Caco-2 (cell line): ENCODE results near the gene UFD1. TPM values are rescaled to one million over a fixed set of nuclear protein-coding genes. Genes with fewer than 3 reads are reported as not detected.

ENCODE experiments used
- BruUV-seq: library from RNA; stranded (reverse); fragments of 400-500 nt; replicated peaks from 2 replicates; lab custom pipeline; 2021; lab: Mats Ljungman, UMichigan
- CTCF ChIA-PET: fragments of 300-600 bp; sonication (Branson Sonifier 250); formaldehyde crosslinking; loops from one replicate; lab custom pipeline; 2022; ENCODE audit warnings: antibody characterized with exemption; lab: Charles Lee
- POLR2A ChIA-PET: fragments of 300-600 bp; sonication (Branson Sonifier 250); formaldehyde crosslinking; loops from one replicate; lab custom pipeline; 2022; ENCODE audit warnings: antibody characterized with exemption; lab: Charles Lee
- DNase-seq, 2 experiments: peaks; one replicate each; pipeline versions ENCODE4 v3.0.0 to v3.0.0-alpha.2; 2020 to 2022
- H3K27me3 ChIP-seq: replicated peaks from 2 replicates; pipeline ENCODE4 v1.6.0; 2011; ENCODE audit warnings: low read length; ENCODE audit not compliant: control insufficient read depth, insufficient read depth
- H3K36me3 ChIP-seq: 2 replicates; pipeline ENCODE4 v1.5.1; 2011; ENCODE audit warnings: low read length; ENCODE audit not compliant: control insufficient read depth, insufficient read depth
- H3K4me1 ChIP-seq: fragments of 250-450 bp; sonication (Bioruptor Pico); 2 replicates; pipeline ENCODE4 v1.5.1; 2020; ENCODE audit warnings: mild to moderate bottlenecking
- H3K4me3 ChIP-seq: 2 replicates; pipeline ENCODE4 v1.5.1; 2011; ENCODE audit warnings: low read depth, mild to moderate bottlenecking, control low read depth, low read length
- H3K9me3 ChIP-seq: fragments of 250-450 bp; sonication (Bioruptor Pico); 2 replicates; pipeline ENCODE4 v1.5.1; 2020; ENCODE audit warnings: mild to moderate bottlenecking, moderate library complexity
- H3K27ac Mint-ChIP-seq: one replicate; pipeline ENCODE4 v1.8.0; 2022; ENCODE audit warnings: mixed read lengths; ENCODE audit not compliant: unreplicated experiment
- H3K27me3 Mint-ChIP-seq: one replicate; pipeline ENCODE4 v1.8.0; 2022; ENCODE audit warnings: mixed read lengths; ENCODE audit not compliant: insufficient read depth, unreplicated experiment
- H3K36me3 Mint-ChIP-seq: one replicate; pipeline ENCODE4 v1.8.0; 2022; ENCODE audit warnings: mild to moderate bottlenecking, mixed read lengths; ENCODE audit not compliant: insufficient read depth, unreplicated experiment
- H3K4me1 Mint-ChIP-seq: one replicate; pipeline ENCODE4 v1.8.0; 2022; ENCODE audit warnings: low read depth, mixed read lengths; ENCODE audit not compliant: unreplicated experiment
- H3K4me3 Mint-ChIP-seq: one replicate; pipeline ENCODE4 v1.8.0; 2022; ENCODE audit warnings: mild to moderate bottlenecking, moderate library complexity, mixed read lengths; ENCODE audit not compliant: unreplicated experiment
- H3K9me3 Mint-ChIP-seq: one replicate; pipeline ENCODE4 v1.8.0; 2022; ENCODE audit warnings: mixed read lengths; ENCODE audit not compliant: unreplicated experiment
- CTCF ChIP-seq, 2 experiments: fragments of 200-600 bp in 1 of 2; IDR thresholded peaks; 1 replicate in 1 of 2; 2 replicates in 1 of 2; pipeline versions ENCODE4 v1.5.1 to v1.8.0; 2011 to 2022; ENCODE audit warnings: antibody characterized with exemption in 1 of 2, control low read depth in 1 of 2, inconsistent platforms in 1 of 2, low read depth in 1 of 2, low read length in 1 of 2, mild to moderate bottlenecking in 1 of 2, moderate library complexity in 1 of 2; ENCODE audit not compliant: insufficient read depth in 1 of 2, severe bottlenecking in 1 of 2, unreplicated experiment in 1 of 2
- intact Hi-C: fragments of 100-400 bp; cut with micrococcal nuclease; formaldehyde crosslinking; loops from one replicate; pipeline ENCODE4 v1.10.0; 2022; ENCODE audit not compliant: unreplicated experiment
- total RNA-seq: library from RNA; stranded (reverse); gene quantifications from 2 replicates; pipeline ENCODE4 v1.2.3, GENCODE V29; 2022

UFD1 gene
- total RNA-seq, 1 experiment from 2014 or later, result 102 TPM

GRCh38 chr22:19470010-19470409 is 9.0 kb downstream of the UFD1 start:
- no peak for TF ChIP-seq CTCF (IDR thresholded peaks at IDR 0.05; ENCODE audit: insufficient read depth in 1 of 2, low read depth in 1 of 2, low read length in 1 of 2, severe bottlenecking in 1 of 2, unreplicated experiment in 1 of 2)
- Mint-ChIP-seq H3K27me3 (no peaks in the 10 kb centered on the region), H3K27ac (no peak overlapping the region), H3K4me1 (no peaks in the 10 kb centered on the region), H3K9me3 (no peaks in the 10 kb centered on the region), H3K36me3 (peaks cover 59% of the 10 kb centered on the region), H3K4me3 (no peak overlapping the region)
- no peaks in the 10 kb centered on the region for H3K9me3 ChIP-seq
- no peak for DNase-seq
- ChIA-PET POLR2A (no interaction called here), CTCF (no interaction called here)
- peaks cover 5% of the 10 kb centered on the region for H3K36me3 ChIP-seq
- H3K27me3 ChIP-seq, result no peaks in the 10 kb centered on the region
- intact Hi-C loops, result loop anchor here (10.0 kb wide), 1 partner anchor 165 kb away; no protein-coding TSS in a partner anchor
- H3K4me3 ChIP-seq, result no peak overlapping the region
- BruUV-seq, result no TSS peak
- no peaks in the 10 kb centered on the region for H3K4me1 ChIP-seq

GRCh38 chr22:19469421-19469820 is 9.6 kb downstream of the UFD1 start:
- no peaks in the 10 kb centered on the region for H3K27me3 Mint-ChIP-seq
- Histone ChIP-seq H3K4me3 (no peak overlapping the region), H3K9me3 (no peaks in the 10 kb centered on the region), H3K4me1 (no peaks in the 10 kb centered on the region), H3K36me3 (peaks cover 6% of the 10 kb centered on the region), H3K27me3 (no peaks in the 10 kb centered on the region)
- intact Hi-C loops, result no loop called here
- TF ChIP-seq CTCF (IDR thresholded peaks at IDR 0.05; ENCODE audit: insufficient read depth in 1 of 2, low read depth in 1 of 2, low read length in 1 of 2, severe bottlenecking in 1 of 2, unreplicated experiment in 1 of 2), result no peak
- no peak overlapping the region for H3K4me3 Mint-ChIP-seq
- POLR2A ChIA-PET, result no interaction called here
- CTCF ChIA-PET, result no interaction called here
- H3K9me3 Mint-ChIP-seq, result no peaks in the 10 kb centered on the region
- no peaks in the 10 kb centered on the region for H3K4me1 Mint-ChIP-seq
- H3K27ac Mint-ChIP-seq, result no peak overlapping the region
- DNase-seq, result no peak
- no TSS peak for BruUV-seq
- peaks cover 60% of the 10 kb centered on the region for H3K36me3 Mint-ChIP-seq

DNA sequence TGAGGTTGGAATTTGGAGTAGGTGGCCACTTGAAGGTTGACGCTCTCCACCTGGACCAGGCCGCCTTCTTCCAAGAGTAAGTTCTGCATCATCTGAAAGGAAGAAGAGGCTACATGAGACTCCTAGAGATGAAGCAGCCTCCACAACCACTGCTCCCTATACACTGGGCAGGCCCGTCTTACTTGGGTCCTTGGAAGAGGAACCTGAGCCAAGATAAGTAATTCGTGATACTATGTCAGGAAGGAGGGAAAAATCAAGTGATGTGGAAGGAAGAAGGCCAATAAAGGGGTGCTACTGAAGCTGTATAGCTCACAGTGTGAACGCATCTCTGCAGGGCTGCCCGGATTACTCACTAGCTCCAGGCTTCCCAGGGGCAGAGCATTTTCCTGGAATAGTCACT is 11.1 kb downstream of the UFD1 start:
- Histone ChIP-seq H3K36me3 (peaks cover 6% of the 10 kb centered on the region), H3K4me3 (no peak overlapping the region), H3K27me3 (no peaks in the 10 kb centered on the region), H3K9me3 (no peaks in the 10 kb centered on the region), H3K4me1 (no peaks in the 10 kb centered on the region)
- Mint-ChIP-seq H3K4me1 (no peaks in the 10 kb centered on the region), H3K36me3 (peaks cover 59% of the 10 kb centered on the region), H3K4me3 (no peak overlapping the region), H3K27ac (no peak overlapping the region), H3K27me3 (no peaks in the 10 kb centered on the region), H3K9me3 (no peaks in the 10 kb centered on the region)
- CTCF ChIA-PET, result no interaction called here
- no peak for TF ChIP-seq CTCF (IDR thresholded peaks at IDR 0.05; ENCODE audit: insufficient read depth in 1 of 2, low read depth in 1 of 2, low read length in 1 of 2, severe bottlenecking in 1 of 2, unreplicated experiment in 1 of 2)
- POLR2A ChIA-PET, result no interaction called here
- intact Hi-C loops, result no loop called here
- DNase-seq, result no peak
- no TSS peak for BruUV-seq
